A549 (cell line): ENCODE measurements around the gene NCAPH2. TPM values are rescaled to one million over a fixed set of nuclear protein-coding genes. Genes with fewer than 3 reads are reported as not detected.

Experiments used
- ATAC-seq, 2 experiments: fragments of 200-7000 bp in 1 of 2; fragments of >200 bp in 1 of 2; cut with Nextera tagmentation in 1 of 2; cut with Tn5 transposase in 1 of 2; 3 replicates each; pipeline versions ENCODE4 v1.8.0 to v1.9.1; 2018 to 2020; ENCODE audit warnings: mild to moderate bottlenecking in 1 of 2, moderate library complexity in 1 of 2
- CTCF ChIA-PET: fragments of 300-600 bp; sonication (Branson Sonifier 250); formaldehyde crosslinking; extraction: SDS; loops from one replicate; lab custom pipeline; 2021; ENCODE audit warnings: antibody characterized with exemption, inconsistent platforms; lab: Yijun Ruan, JAX
- POLR2A ChIA-PET: fragments of 350-600 bp; formaldehyde crosslinking; extraction: SDS; loops from one replicate; lab custom pipeline; 2021; ENCODE audit warnings: antibody characterized with exemption, inconsistent platforms; lab: Yijun Ruan, JAX
- DNase-seq, 2 experiments: peaks; one replicate each; pipeline versions ENCODE4 v3.0.0 to v3.0.0-alpha.2; 2011 to 2016; ENCODE audit warnings: low read depth in 1 of 2, low spot score in 1 of 2
- FAIRE-seq: peaks from 2 replicates; lab custom pipeline; 2011; peaks lifted over from hg19 to GRCh38; lab: Jason Lieb, UNC
- H3K27ac ChIP-seq, 2 experiments: fragments of >200 bp; sonication (Bioruptor Twin); formaldehyde crosslinking; 3 replicates each; pipeline ENCODE4 v1.5.1; 2016 to 2017
- H3K4me1 ChIP-seq: fragments of >200 bp; sonication (Bioruptor Twin); formaldehyde crosslinking; 3 replicates; pipeline ENCODE4 v1.6.1; 2016
- H3K4me2 ChIP-seq: fragments of >200 bp; sonication (Bioruptor Twin); formaldehyde crosslinking; 3 replicates; pipeline ENCODE4 v1.6.1; 2016
- H3K4me3 ChIP-seq: fragments of >200 bp; sonication (Bioruptor Twin); formaldehyde crosslinking; 3 replicates; pipeline ENCODE4 v1.5.1; 2016
- H3K9me3 ChIP-seq: fragments of >200 bp; sonication (Bioruptor Twin); formaldehyde crosslinking; 3 replicates; pipeline ENCODE4 v1.6.1; 2016
- ATOH8 ChIP-seq: fragments of 250-450 bp; sonication (Bioruptor Pico); IDR thresholded peaks from 2 replicates; pipeline ENCODE4 v1.5.0; 2020; ENCODE audit warnings: low read depth, mild to moderate bottlenecking, moderate library complexity
- BCL3 ChIP-seq: fragments of >200 bp; sonication (Bioruptor Twin); formaldehyde crosslinking; IDR thresholded peaks from 3 replicates; pipeline ENCODE4 v1.6.1; 2016
- BHLHE40 ChIP-seq: IDR thresholded peaks from 2 replicates; pipeline ENCODE4 v1.6.1; 2012; ENCODE audit warnings: low read depth, low read length, inconsistent platforms
- CBX8 ChIP-seq: fragments of 200-600 bp; sonication (generic); IDR thresholded peaks from 2 replicates; pipeline ENCODE4 v1.6.1; 2016
- CHD4 ChIP-seq: fragments of 200-600 bp; sonication (generic); IDR thresholded peaks from 2 replicates; pipeline ENCODE4 v1.6.1; 2016; ENCODE audit warnings: antibody characterized with exemption, mild to moderate bottlenecking, borderline replicate concordance
- CTCF ChIP-seq: fragments of >200 bp; sonication (Bioruptor Twin); formaldehyde crosslinking; IDR thresholded peaks from 3 replicates; pipeline ENCODE4 v1.5.1; 2016
- E2F6 ChIP-seq: IDR thresholded peaks from 2 replicates; pipeline ENCODE4 v1.6.1; 2012; ENCODE audit warnings: low read depth, borderline replicate concordance
- ELK1 ChIP-seq: fragments of 150-350 bp; IDR thresholded peaks from 2 replicates; pipeline ENCODE4 v1.6.1; 2014; ENCODE audit warnings: low read depth, mild to moderate bottlenecking, low read length
- HES2 ChIP-seq: fragments of >200 bp; sonication (Bioruptor Twin); formaldehyde crosslinking; IDR thresholded peaks from 2 replicates; pipeline ENCODE4 v1.6.1; 2016
- HEYL ChIP-seq: fragments of 250-450 bp; sonication (Bioruptor Pico); IDR thresholded peaks from 2 replicates; pipeline ENCODE4 v1.8.0; 2021; ENCODE audit warnings: mild to moderate bottlenecking, moderate library complexity
- HOXA7 ChIP-seq: fragments of 250-450 bp; sonication (Bioruptor Pico); IDR thresholded peaks from 2 replicates; pipeline ENCODE4 v1.5.0; 2020; ENCODE audit warnings: mild to moderate bottlenecking, moderate library complexity
- HOXB5 ChIP-seq: fragments of 250-450 bp; sonication (Bioruptor Pico); IDR thresholded peaks from 2 replicates; pipeline ENCODE4 v1.5.0; 2020; ENCODE audit warnings: mild to moderate bottlenecking, moderate library complexity
- POLR2A ChIP-seq: IDR thresholded peaks from 2 replicates; pipeline ENCODE4 v1.6.1; 2012; ENCODE audit warnings: mild to moderate bottlenecking, low read length
- POLR2AphosphoS2 ChIP-seq: conservative IDR thresholded peaks from 2 replicates; pipeline ENCODE4 v1.6.1; 2012; ENCODE audit warnings: low read length, improper control_type of control experiment, inconsistent platforms
- RAD21 ChIP-seq, 2 experiments: fragments of >200 bp in 1 of 2; sonication (Bioruptor Twin) in 1 of 2; formaldehyde crosslinking in 1 of 2; IDR thresholded peaks in 1 of 2; conservative IDR thresholded peaks in 1 of 2; 2 replicates in 1 of 2; 3 replicates in 1 of 2; pipeline ENCODE4 v1.6.1; 2012 to 2018; ENCODE audit warnings: inconsistent platforms in 1 of 2
- RFX5 ChIP-seq: fragments of 450-650 bp; IDR thresholded peaks from 2 replicates; pipeline ENCODE4 v1.7.1; 2014; ENCODE audit warnings: antibody characterized with exemption, mild to moderate bottlenecking, moderate library complexity
- ZFP36 ChIP-seq: fragments of 450-650 bp; IDR thresholded peaks from 2 replicates; pipeline ENCODE4 v1.6.1; 2014; ENCODE audit warnings: borderline replicate concordance; ENCODE audit not compliant: partially characterized antibody
- ZNF302 ChIP-seq: fragments of 250-450 bp; sonication (Bioruptor Pico); IDR thresholded peaks from 2 replicates; pipeline ENCODE4 v1.9.0; 2021; ENCODE audit warnings: inconsistent platforms, mild to moderate bottlenecking, moderate library complexity
- WGBS: methylation state at CpG from one replicate; pipeline ENCODE4 v1.1.6; 2017; ENCODE audit errors: missing lambda C conversion rate; 5-methylcytosine and 5-hydroxymethylcytosine counted together
- polyA plus RNA-seq, 4 experiments: library from polyadenylated mRNA; depleted of rRNA in 3 of 4; stranded (reverse); fragments of >200 nt; fragmentation: RNase III in 1 of 4; extraction: RNeasy Plus Mini Kit Qiagen cat#74134 plus additional on column Dnase treatment in 1 of 4; gene quantifications; 2 replicates in 3 of 4; 3 replicates in 1 of 4; pipeline ENCODE4 v1.2.3, GENCODE V29; 2011 to 2017

NCAPH2 gene
- polyA plus RNA-seq, 2 of the 4 experiments (the other 2 are of a cell fraction), result 14.3 to 27.7 TPM

- no peak for FAIRE-seq
- H3K4me2 ChIP-seq, result peak overlapping the region; percentile 95
Observed at GRCh38 chr22:50505776-50506610, 2.0 kb upstream of the NCAPH2 start.

More at GRCh38 chr22:50505776-50506610, 2.0 kb upstream of the NCAPH2 start:
- CTCF ChIA-PET, result no interaction called here
- Histone ChIP-seq H3K9me3 (no peaks in the 10 kb centered on the region), H3K4me3 (no peak overlapping the region), H3K27ac (peak overlapping the region in 1 of 2 experiments; percentile 97; a peak in 1 of 6 replicates), H3K4me1 (peaks cover 15% of the 10 kb centered on the region)
- TF ChIP-seq HEYL (CRISPR knock-in tag) (no peak), CBX8 (no peak), CHD4 (no peak), CTCF (no peak), POLR2A (no peak), ELK1 (no peak), HOXA7 (no peak), RAD21 (conservative IDR thresholded peaks at IDR 0.05 in 1 of 2, IDR thresholded peaks at IDR 0.05 in 1 of 2) (no peak), HOXB5 (CRISPR knock-in tag) (no peak), ZFP36 (no peak), ZNF302 (no peak), POLR2AphosphoS2 (no peak), ATOH8 (CRISPR knock-in tag) (no peak), HES2 (no peak), BCL3 (no peak), RFX5 (no peak), BHLHE40 (no peak), E2F6 (no peak)
- ATAC-seq (no peak), DNase-seq (no peak)
- POLR2A ChIA-PET, result no interaction called here
- no CpG with 5 or more reads among the region's 41 CpGs for WGBS
